Islet precursor cell (in vitro differentiated cells): ENCODE data around the gene ERICH6.

ENCODE experiments used
- DNase-seq: peaks from one replicate; pipeline ENCODE4 v3.0.0-alpha.2; 2018

Gene ERICH6

GRCh38 chr3:150612494-150612893, 91.2 kb downstream of the ERICH6 start:
- no peak for DNase-seq

DNA sequence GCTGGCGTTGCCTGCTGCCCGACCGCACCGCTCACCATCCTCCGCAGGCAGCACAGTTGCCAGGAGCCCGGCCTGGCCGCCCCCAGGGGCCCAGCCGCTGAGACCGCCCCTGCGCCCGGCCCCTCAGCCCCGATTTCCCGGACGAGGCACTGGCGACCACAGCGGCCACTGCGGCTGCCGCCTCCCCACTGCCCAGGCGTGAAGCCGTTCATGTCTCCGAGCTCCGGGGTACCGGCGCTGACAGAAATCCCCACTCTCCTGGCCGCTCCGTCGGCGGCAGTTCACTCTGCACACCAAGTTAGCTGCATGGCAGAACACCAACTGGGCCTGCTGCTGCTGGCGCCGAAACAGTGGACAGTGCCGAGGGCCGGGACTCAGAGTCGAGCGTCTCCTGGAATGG, 92.1 kb downstream of the ERICH6 start:
- DNase-seq, result no peak

- no peak for DNase-seq
Observed at GRCh38 chr3:150610785-150611184, 92.9 kb downstream of the ERICH6 start.

GRCh38 chr3:150609988-150610387, 93.7 kb downstream of the ERICH6 start:
- no peak for DNase-seq
